Activated effector memory CD4-positive, alpha-beta T cell treated with anti-CD3 and anti-CD28 coated beads, Interleukin-2, amount 50 U/mL, for 16 hours (primary cell): ENCODE data around the gene NUP50.
A peak's percentile ranks its signal among the peaks of the same experiment; 100 is the strongest.

Experiments
- DNase-seq: peaks from one replicate; pipeline ENCODE4 v3.0.0-alpha.2; 2020

NUP50 gene

DNA sequence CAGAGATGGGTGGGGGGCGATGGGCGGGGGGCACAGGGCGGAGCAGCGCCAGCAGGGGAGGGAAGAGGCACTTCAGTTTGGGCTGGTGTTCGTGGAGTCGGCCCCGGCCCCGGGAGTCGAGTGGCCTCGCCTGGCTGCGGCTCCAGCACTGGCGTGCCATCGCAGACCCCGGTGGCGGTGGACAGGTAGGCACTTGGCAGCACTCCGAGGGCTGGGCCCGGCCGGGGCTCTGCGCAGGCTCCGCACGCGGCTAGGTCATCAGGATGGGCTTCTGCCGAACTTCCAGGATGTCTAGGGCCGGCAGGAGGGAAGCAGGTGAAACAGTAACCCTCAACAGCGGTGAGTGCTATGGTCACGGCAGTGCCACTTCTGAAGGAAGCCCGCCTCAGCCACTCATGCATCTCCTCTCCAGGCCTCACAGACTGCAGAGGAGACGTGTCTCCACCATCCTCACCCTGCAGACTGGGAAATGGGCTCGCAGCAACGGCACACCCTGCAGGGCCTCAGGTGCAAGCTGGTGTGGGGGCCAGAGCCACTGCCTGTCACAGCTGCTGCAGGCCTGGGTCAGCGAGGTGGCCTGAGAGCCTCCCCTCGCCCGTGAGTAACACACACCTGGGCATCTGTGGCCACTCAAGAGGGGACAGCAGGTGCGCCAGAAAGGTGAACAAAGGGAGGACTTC, 33.3 kb downstream of the NUP50 start:
- DNase-seq, result no peak

DNA sequence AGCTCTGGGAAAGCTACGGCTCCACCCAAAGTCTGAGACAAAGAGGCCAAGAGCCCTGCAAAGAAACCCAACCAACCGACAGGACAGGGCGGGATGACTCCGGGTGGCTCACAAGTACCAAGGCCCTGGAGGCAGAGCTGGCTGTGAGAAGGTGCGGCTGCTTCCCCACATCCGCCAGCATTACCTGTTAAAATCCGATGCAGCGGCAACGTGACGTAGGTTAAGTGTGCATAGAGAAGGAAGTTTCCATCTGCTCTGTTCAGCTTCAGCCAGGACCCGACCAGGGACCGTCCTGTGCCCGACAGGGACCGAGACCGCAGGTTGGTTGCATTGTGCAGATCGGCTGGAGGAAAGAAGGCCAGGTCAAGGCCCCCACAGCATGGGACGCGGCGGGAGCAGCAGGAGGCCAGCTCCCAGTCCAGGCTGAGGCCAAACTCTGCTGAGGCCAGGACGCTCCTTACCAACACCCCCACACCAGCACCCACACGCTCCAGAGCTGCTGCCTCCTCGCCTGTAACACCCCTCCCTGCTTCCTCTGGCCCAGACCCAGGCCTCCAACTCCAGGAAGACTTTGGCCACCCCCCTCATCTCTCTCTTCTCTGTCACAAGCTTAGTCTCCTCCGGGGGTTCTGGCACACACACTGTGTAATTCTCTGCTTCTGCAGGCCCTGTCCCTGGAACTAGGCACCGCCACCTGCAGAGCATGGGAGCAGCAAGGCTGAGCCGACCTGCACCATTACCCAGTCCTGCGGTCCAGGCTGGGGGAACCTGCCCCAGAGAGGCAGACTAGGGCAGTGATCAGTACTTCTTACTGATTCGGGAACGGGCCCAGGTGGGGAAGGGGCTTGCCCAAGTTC, 34.1 kb downstream of the NUP50 start:
- no peak for DNase-seq

DNA sequence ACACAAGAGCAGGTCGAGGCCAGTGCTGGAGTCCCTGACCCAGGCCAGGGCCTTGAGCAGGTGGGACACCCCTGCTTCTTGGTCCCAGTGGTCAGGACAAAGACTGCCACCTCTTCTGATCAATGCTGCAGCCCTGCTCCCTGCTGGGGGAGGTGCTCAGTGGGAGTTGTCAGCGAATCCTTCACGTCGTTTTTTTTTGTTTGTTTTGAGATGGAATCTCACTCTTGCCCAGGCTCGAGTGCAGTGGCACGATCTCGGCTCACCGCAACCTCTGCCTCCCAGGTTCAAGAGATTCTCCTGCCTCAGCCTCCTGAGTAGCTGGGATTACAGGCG, 34.7 kb downstream of the NUP50 start:
- DNase-seq, result no peak

DNA sequence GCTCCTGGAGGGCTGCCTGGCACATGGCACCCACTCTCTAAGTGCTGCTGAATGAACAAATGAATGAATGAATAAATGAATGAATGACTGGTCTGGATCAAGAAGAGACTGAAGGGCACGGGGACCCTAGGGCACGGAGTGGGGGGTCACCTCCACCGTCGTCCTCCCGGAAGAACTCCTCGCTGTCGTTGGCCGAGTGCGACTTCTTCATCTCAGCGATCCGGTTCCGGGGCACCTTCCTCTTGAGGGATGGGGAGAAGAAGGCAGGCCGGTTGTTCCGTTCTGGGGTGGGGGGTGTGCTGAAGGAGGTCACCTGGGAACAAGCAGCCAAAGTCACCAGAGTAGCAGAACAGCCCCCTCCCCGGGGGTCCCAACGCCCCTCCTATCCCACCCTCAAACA, 36.0 kb downstream of the NUP50 start:
- DNase-seq, result no peak

DNA sequence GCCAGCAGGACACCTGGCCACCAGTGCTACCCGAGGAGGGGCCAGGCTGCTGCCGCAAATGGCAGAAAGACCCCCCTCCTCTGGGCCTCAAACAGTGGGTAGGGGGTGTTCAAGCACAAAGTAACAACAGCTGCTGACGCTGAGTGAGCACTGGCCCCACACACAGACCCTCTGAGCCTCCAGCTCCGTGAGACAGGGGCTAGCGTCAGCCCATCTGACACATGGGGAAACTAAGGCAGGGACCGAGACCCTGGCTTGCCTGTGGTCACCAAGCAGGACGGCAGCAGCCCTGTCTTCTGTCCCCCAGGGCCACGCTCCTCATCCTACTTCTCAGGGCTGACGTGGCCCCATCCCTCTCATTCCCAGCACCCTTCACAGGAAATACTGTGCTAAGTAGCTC, 36.5 kb downstream of the NUP50 start:
- no peak for DNase-seq

DNA sequence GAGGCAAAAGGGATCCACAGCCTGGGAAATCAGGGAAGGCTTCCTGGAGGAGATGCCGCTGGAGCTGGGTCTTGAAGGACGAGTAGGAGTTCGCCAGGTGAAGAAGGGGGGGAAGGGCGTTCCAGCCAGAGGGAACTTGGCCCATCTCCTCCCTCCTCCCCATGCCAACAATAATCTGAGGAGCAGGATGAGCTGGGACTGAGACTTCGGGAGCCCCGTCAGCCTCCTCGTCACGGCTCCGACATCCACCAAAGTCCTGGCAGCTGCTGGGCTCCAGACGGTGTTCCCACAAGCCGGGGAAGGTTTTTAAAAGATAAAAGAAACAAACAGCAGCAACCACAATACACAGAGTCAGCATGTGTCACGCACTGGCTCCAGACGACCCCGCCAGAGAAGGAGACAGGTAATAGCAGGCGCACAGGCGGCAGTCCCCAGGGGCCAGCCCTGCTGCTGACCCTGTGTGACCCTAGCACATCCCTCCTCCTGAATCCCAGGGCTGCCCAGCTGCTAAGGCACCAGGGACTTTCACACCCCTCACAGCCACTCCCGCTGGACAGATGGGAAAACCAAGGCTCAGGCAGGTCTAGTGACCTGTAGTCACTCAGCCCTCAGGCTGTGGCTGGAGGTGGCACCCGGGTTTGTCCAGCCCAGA, 37.3 kb downstream of the NUP50 start:
- DNase-seq, result no peak

DNA sequence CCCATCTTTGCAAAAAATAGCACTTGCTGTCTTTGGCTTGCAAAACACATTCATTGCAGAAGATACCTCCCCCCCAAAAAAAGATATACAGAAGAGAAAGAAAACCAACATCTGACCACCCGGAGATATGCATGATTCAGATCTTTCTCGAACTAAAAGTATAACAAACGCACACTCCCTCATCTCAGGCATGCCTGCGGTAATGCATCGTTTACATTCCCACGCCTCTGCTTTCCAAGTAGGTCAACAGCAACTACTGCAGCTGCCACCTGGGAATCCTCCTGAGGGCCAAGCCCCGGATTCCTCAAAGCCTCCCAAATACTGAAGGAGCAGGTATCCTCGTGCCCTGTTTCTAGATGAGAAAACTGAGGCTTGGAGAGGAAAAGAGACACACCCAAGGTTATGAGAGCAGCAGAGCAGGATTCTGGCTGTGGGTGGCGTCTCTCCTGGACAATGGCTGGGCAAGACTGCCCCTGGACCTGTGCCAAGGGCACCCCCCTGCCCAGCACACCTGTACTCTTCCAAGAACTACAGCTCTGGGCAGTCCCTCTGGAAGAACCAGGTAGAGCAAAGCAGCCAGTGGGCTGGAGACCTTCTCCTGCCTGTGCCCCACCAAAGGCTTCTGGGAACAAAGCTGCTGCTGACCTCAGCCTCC, 38.1 kb downstream of the NUP50 start:
- DNase-seq, result no peak

DNA sequence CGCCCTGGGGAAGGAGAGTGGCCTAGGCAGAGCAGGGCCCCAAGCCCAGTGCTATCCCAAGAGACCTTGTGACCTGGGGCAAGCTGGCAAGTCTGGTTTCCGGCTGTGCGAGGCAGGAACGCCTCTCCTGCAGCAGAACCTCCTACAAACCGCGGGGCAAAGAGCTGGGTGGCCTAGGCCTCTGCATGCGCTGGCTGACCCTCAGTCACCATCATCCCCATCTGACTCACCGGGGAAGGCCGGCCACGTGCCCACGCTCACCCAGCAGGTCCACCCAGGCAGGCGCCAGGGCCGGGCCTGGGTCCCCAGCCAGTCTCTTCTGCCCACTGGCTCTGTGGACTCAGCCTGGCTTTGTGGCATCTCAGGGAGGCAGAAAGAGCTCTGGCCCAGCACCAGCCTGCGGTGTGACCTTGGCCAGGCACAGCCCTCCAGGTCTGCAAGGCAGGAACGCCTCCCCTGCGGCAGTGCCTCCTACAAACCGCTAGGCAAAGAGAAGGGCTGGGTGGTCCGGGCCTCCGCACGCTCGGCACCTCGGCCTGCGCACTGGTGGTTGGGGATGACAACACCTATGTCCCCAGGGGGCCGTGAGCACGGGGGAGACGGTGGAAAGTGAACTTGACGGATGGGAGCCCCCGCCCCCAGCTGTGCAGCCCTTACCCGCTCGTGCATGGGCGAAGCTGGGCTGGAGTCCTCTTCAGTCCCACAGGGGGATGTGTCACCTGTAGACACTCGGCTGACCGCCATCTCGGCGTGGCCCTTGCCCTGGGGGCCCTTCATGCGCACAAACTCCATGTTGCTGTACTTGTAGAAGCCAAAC, 38.8 kb downstream of the NUP50 start:
- peak; percentile 63 for DNase-seq

DNA sequence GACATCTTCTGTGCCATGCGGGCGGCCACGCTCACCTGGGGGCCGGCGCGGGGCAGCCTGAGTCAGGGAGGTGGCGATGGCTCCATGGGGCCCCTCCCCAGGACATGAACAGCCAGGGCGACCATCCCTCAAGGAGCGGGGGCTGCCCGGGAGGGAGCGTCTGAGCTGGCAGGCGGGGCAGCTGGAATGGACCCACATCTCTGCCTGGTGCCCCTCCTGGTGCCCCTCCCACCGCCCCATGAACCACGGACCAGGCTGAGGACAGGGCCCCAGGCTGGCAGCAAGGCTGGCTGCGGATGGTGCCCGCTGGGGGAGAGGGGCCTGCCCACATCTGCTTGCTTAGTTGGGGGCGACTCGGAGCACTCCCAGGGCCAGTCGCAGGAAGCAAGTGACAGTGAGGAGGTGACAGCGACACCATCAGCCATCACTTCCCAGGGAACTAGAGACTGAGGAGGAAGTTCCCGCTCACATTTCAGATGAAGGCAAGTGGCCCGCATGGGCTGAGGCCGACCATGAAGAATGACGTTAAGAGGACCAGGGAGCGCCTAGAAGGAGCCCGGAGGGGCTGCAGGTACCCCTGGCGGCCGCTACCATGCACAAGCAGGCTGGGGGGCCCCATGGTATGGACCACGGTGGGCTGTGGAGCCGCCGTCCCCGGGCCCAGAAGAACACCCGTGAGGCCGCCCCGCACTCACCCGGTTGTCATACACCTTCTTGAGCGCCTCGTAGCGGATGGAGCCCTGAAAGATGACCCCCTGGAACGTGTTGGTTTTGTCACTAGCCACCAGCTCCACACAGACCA, 39.6 kb downstream of the NUP50 start:
- peak; percentile 57 for DNase-seq

DNA sequence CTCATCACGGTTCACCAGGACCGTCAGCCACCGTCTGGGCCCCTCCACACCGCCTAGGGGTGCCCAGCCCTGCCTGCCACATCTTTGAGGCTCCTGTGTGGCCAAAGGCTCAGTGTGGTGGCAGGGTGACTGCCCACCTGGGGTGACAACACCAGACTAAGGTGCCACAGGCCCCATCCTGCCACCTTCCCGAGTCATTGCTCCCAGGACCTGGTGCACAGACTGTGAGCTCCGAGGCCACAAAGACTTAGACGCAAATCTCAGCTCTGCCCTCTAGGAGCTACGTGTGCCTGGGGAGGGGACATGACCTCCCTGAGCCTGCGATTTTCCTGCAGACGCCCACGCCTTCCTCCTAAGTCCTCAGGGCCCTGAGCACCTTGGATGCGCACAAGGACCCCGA, 40.5 kb downstream of the NUP50 start:
- DNase-seq, result peak; percentile 33

DNA sequence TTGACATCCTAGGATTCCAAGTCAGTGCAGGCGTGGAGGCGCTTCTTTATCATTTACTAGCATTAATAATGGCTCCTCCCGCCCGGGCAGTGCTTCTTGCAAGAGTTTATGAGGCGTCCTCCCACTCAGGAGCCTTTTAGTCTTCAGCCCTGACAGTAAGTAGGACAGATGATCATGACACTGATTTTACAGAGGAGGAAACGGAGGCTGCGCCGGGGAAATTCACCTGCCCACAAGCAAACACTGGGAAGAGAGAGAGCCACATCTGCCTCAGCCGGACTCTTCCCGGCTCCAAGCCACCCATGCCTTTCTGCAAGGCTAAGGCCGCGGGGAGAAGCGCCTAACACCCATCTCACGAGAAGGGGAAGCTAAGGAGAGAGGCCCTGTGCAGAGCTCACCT, 41.1 kb downstream of the NUP50 start:
- peak; percentile 45 for DNase-seq

DNA sequence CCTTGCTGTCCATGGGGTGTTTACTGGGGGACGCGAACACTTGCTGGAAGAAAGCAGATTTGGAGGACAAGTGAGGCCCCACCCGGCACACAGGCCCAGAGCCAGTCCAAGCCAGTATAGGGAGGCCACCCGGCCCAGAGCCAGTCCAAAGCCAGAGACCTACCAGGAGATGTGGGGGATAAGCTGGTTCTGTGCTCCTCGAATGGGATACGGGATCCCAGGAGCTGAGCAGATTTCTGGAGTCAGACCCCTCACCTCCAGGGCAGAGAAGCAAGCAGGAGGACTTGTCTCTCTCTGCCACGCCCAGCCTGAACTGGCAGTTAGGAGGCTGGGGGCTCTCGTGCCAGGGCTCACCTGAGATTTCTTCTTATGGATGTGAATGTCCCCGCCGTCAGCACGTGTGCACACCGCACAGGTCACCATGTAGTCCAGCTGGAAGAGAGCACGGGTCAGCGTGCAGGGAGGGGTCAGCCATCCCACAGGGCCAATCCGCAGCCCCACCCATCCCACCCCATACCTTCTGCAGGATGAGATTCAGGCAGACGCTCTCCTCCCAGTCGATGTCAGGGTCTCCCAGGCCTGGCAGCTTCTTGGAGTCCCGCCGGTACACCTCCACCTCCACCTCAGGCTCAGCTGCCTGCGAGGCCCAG, 41.7 kb downstream of the NUP50 start:
- DNase-seq, result peak; percentile 42

DNA sequence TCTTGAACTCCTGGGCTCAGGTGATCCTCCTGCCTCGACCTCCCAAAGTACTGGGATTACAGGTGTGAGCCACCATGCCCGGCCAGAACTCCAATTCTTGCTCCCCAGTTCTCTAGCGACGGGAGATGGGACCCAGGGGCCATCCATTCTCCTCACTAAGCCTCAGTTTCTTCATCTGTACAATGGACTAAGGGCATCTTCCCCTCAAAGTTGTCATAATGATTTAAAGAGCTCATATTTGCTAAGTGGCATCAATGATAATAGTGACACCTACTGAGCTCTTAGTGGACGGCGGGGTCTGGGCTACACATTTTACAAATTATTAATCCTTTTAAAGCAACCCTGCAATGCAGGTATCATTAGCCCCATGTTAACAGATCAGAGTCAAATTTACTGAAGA, 42.5 kb downstream of the NUP50 start:
- no peak for DNase-seq

DNA sequence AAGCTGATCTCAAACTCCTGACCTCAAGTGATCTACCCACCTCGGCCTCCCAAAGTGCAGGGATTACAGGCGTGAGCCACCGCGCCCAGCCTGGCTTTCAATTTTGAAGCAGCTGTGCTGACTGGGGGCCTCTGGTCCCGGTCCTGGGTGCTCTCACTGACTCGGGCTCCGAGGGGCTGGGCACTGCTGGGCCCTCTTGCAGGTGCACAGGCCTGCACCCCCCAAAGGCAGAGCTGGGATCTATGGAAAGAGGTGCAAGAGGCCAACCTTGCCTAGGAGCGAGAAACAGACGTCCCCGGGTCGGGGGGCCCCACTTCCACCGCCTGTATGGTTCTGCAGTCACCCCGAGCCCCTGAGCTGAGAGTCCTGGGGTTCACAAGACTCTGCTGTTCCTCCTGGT, 43.8 kb downstream of the NUP50 start:
- no peak for DNase-seq

DNA sequence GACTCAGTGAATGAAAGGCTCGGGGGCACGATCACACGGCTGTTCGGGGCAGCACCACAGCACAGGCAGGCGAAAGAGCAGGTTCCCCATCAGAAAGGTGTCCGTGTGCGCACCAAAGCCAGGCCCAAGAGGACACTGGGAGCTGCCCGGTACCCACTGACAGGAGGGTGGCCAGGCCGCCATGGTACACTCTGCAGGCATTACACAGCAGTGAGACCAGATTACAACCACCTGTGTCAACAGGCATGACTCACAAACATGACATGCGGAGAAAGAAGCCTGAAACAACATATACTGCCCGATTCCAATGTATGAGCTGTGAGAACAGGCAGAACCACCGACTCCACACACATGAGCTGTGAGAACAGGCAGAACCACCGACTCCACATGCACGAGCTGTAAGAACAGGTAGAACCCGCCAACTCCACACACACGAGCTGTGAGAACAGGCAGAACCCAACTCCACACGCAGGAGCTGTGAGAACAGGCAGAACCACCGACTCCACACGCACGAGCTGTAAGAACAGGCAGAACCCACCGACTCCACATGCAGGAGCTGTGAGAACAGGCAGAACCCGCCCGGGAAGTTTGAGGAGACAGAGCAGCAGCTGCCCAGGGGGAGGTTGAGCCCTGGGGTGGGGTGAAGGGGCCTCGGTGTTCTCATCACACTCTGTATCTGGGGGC, 44.4 kb downstream of the NUP50 start:
- DNase-seq, result no peak

DNA sequence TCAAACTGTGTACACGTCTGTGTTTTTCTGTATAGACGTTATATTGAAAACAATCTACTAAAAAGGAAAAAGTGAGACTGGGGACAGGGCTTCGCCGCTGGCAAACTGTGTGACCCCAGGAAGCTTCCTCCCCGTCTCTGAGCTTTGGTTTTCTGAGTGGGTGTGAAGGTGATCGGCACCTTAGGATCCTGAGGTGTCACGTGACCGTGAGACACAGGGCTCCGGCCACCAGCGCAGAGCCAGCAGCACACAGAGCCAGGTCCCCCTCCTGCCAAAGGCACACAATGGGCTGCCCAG, 44.9 kb downstream of the NUP50 start:
- no peak for DNase-seq

DNA sequence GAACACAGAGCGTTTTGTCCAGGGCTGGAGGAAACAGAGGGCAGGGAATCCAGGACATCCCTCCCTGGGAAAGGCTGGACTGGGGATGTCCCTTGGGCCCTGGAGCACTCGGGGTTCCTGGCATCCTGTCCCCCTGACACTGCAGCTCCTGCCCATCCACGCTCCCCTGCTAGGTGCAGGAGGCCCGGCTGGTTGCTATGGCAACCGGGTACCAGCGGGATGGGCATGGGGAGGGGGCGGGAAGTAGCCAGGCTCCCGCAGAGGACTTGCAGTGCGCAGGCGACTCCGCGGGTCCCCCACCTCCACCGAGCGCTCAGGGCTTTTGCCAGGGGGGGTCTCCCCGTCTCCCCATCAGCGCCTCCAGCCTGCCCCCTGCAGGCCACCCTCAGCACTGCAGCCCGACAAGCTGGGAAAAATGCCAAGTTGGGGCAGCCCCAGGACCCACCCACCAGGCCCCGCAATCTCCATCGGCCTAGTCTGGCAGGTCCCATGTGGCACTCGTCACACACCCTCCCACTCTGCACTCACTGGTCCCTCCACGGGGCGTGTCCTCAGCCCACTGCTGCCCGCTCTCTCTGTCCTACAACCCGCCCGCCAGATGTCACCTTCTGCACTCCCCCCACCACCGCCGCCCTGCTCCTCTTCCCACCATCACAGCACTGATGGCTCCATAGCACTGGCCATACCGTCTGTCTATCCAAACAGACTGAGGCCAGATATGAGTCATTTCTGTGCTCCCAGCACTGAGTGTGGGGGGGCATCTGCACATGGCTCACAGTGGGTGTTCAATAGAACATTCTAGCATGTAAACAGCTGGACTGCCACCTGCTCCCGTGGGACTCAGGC, 45.5 kb downstream of the NUP50 start:
- DNase-seq, result peak; percentile 75

DNA sequence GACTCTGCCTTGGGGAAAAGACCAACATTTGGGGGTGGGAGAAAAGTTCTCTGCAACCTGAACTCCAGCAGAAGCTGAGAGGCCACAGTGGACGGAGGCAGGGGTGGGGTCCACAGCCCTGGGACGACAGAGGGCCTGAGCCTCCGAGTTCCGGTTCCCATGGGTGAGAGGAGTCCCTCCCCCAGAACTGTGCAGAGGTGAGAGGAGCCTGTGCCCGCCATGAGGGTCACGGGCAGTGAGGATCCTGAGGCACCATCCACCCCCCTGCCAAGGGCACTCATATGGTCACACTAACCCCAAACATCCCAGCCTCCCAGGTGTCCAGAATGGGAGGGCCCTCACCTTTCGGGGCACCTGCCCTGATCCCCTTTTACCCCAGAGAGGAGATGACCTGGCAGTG, 46.4 kb downstream of the NUP50 start:
- DNase-seq, result no peak

DNA sequence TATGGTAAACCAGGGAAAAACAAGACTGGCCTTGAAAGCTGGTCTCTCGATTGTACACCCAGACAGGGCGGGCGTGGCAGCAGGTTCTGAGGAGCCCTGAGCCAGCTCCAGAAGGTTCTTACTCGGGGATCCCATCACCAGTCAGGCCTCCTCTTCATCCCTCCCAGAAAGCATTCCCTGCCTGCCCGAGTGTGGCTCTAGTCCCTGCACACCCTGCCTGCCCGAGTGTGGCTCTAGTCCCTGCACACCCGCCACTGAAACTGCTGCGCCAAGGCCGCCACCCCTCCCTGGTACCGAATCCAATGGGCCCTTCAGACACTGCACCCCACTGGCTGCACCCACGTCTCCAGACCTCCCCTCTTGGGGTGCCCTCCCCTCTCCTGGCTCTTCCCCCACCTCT, 46.9 kb downstream of the NUP50 start:
- no peak for DNase-seq

DNA sequence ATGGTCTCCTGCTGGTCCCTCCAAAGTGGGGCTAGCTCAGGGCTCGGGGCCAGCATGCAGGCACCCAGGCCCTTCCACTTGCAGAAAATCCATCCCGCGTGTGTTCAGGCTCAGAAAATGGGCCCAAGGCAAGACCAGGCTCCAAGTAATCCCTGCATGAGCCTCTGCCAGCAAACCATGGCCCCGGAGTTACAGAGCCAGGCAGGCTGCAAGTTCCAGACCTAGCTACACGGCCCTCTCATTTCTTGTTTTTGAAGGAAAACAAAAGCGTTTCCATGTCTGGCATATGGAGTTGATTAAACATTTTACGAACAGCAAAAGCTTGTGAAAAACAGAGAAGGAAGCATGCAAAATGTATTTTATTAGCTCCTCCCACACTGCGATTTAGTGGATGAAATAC, 47.3 kb downstream of the NUP50 start:
- no peak for DNase-seq
